Endothelial cell of hepatic sinusoid (primary cell): ENCODE results near the gene CSRP2.

Source experiments
- in situ Hi-C: cut with HindIII; loops from 2 replicates; pipeline ENCODE4 v1.10.0; 2017; ENCODE audit warnings: low sequenced_read_pairs

CSRP2 gene

GRCh38 chr12:76864791-76865400 is 13.9 kb downstream of the CSRP2 start:
- in situ Hi-C loops = no loop called here

DNA sequence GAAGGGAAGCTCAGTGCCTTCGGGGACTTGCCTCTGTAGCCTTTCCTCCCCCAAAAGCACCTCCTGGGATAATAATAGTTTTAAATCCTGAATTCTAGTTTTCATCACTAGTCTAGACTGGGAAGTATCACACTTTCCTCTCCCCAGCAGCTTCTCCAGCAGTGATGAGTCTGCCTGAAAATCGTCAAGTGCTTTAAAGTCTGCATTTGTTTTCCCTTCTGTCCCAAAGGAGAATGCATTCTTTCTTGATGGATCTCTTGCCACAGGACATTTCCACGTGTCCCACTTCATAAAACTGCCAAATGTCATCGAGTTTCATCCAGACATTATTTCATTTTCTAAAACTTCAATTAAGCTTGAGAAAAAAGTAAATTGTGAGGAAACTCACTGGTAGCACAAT is 15.0 kb downstream of the CSRP2 start:
- in situ Hi-C loops = no loop called here

DNA sequence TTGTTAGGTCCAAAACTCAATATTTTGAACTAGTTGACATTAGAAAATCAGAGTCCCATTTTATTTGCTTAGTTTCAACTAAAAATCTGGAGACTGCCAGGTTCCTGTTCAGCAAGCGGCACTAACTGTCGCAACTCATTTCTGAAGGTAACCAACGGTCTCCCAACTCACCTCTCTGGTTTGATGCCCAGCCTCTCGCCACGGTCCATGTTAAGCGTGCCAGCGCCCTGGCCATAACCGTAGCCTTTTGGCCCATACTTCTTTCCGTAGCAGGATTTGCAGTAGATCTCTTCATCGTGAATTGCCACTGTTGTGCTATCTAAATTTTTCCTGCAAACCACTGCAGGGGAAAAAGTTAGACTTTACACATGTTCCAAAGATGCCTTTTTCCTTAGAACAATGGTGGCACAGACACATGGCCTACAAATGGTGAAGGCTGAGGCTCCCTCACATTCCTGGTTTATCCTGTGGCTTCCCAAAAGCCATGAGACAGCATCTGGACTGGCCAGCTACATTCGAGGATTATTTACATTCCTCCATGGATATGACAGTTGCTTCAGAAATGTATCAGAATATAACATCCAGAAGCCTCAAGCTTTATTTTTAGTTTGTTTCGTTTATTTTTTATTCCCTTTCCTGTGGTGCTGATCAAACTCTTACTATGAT is 15.7 kb downstream of the CSRP2 start:
- in situ Hi-C loops = no loop called here

GRCh38 chr12:76860256-76860655 is 18.6 kb downstream of the CSRP2 start:
- in situ Hi-C loops = no loop called here

DNA sequence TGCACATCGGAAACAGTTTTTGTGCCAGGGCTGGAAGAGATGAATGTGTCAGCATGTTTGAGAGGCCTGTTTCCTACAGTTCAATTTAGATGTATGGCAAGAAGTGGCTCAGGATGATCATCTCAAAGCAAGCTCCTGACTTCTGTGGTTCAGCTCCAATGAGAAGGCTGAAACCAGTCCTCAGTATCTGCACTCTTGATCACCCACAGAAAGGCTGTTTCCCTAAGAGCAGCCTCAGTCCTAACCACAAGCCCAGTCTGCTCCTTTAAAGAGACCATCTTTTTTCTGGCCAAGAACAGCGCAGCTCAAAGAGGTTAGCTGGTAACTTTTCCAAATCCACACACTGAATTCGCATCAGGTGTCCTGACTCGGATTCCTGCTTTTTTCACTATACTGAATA is 19.2 kb downstream of the CSRP2 start:
- in situ Hi-C loops = no loop called here

DNA sequence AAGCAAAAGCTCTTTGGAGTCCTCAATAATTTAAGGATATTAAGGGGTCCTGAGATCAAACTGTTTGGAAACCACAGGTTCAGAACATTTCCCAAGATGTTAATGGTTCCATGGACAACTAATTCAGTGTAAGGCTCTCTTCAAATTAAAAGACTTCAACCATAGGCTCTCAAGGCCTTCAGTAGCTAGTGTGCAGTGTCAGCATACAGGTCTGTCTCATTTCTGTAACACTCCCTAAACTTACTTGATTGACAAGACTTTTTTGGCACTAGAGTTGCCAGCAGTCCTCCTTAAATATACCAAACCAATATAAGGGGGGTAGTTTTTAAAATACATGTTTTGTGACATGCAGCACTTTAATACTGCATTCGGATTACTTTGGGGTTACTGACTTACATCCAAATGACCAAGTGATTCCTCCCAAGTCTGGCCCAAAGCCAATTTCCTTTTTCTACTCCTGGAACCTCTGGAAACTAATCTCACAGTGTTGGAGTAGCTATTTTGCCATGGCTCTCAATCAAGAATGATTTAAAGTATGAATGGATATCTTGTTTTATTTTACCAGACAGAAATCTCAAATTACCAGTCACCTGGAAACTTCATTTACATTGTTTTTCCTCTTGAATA is 22.7 kb downstream of the CSRP2 start:
- in situ Hi-C loops = no loop called here

DNA sequence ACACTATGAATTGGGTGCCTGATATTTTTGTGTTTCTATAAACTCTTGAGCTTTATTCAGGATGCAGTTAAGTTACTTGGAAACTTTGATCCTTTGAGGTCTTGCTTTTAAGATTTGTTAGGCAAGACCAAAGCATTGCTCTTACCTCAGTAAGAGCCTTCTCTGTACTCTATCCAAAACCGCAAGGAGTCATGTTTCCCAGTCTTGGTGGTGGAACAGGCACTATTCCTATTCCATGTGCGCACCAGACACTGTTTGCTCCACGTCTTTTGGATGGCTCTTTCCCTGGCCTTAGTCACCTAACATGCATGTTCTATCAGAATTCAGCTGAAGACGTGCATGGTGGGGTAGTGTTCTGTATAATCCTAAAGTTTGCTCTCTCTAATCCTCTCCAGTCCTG is 23.5 kb downstream of the CSRP2 start:
- in situ Hi-C loops = no loop called here

GRCh38 chr12:76852106-76852505 is 26.7 kb downstream of the CSRP2 start:
- in situ Hi-C loops = no loop called here

DNA sequence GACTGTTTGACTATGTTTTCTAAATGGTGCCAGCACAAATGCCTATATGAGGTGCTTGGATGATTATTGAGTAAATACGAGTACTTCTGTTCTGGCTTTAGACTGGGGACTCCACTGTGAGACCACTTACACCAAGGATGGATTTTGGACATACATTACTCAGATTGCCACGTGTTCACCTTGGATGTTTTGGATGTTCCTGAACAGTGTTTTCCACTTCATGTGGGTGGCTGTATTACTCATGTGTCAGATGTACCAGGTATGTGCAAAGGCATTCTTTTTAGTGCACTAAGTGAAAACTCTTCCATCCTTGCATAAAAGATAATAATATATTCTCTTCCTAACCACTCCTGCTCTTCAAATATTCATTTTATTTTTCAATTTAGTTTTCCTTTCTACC is 30.7 kb downstream of the CSRP2 start:
- in situ Hi-C loops = no loop called here

- in situ Hi-C loops = no loop called here
Observed at GRCh38 chr12:76847260-76847659, 31.6 kb downstream of the CSRP2 start.

GRCh38 chr12:76836633-76837032 is 42.2 kb downstream of the CSRP2 start:
- in situ Hi-C loops = no loop called here

GRCh38 chr12:76830436-76830835 is 48.4 kb downstream of the CSRP2 start:
- in situ Hi-C loops = no loop called here

GRCh38 chr12:76820888-76821482 is 57.8 kb downstream of the CSRP2 start:
- in situ Hi-C loops = no loop called here

- in situ Hi-C loops = no loop called here
Observed at GRCh38 chr12:76813972-76814371, 64.8 kb downstream of the CSRP2 start.

- in situ Hi-C loops = no loop called here
Observed at GRCh38 chr12:76813265-76813664, 65.6 kb downstream of the CSRP2 start.

GRCh38 chr12:76811976-76812375 is 66.8 kb downstream of the CSRP2 start:
- in situ Hi-C loops = no loop called here

DNA sequence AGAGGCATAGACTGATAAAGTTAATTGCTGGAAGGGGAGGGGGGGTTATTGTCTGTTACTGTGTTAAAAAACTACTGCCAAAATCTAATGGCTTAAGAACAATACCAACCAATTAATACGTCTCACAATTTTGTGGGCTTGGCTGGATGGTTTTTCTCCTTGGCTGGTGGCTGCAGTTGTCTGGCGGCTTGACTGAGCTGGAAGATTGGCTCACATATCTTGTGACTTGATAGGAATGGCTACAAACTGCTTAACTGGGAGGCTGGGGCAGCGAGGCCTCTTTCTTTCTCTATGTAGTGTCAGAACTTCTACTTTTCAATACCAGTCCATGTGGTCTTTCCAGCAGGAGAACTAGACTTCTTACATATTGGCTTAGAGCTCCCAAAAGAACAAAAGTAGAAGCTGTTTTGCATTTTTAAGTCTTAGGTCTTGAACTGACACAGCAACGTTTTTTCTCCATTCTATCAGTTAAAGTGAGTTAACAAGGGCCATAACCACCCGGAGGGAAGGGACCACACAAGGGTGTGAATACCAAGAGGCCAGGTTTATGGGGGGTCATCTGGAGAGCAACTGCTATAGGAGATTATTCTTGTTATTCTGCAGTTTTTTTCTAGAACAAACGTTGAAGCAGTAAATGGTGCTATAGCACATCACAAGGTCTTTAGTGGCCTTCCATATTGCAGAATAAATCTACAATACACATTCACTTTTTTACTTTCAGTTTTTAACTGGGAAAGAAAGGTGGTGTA is 68.0 kb downstream of the CSRP2 start:
- in situ Hi-C loops = no loop called here
